MG63 (cell line): ENCODE results near the gene FRMD8. TPM values are rescaled to one million over a fixed set of nuclear protein-coding genes. Genes with fewer than 3 reads are reported as not detected.

Experiments used
- DNase-seq: peaks from one replicate; pipeline ENCODE4 v3.0.0-alpha.2; 2020
- H3K27me3 ChIP-seq: fragments of 250-450 bp; sonication (Bioruptor Pico); 2 replicates; pipeline ENCODE4 v1.5.1; 2020; ENCODE audit warnings: mild to moderate bottlenecking, moderate library complexity
- H3K36me3 ChIP-seq: fragments of 250-450 bp; sonication (Bioruptor Pico); 2 replicates; pipeline ENCODE4 v1.5.1; 2020; ENCODE audit warnings: mild to moderate bottlenecking, moderate library complexity
- H3K4me3 ChIP-seq: fragments of 250-450 bp; sonication (Bioruptor Pico); 2 replicates; pipeline ENCODE4 v1.5.1; 2020; ENCODE audit warnings: mild to moderate bottlenecking, moderate library complexity
- H3K9me3 ChIP-seq: fragments of 250-450 bp; sonication (Bioruptor Pico); 2 replicates; pipeline ENCODE4 v1.5.1; 2020; ENCODE audit warnings: mild to moderate bottlenecking, moderate library complexity
- total RNA-seq: library from RNA; depleted of rRNA; stranded (reverse); fragments of >200 nt; shearing (Covaris generic); gene quantifications from 2 replicates; pipeline ENCODE4 v1.2.3, GENCODE V29; 2014; ENCODE audit warnings: low replicate concordance

Gene FRMD8
- total RNA-seq, 1 experiment from 2014 or later: 44.1 TPM

DNA sequence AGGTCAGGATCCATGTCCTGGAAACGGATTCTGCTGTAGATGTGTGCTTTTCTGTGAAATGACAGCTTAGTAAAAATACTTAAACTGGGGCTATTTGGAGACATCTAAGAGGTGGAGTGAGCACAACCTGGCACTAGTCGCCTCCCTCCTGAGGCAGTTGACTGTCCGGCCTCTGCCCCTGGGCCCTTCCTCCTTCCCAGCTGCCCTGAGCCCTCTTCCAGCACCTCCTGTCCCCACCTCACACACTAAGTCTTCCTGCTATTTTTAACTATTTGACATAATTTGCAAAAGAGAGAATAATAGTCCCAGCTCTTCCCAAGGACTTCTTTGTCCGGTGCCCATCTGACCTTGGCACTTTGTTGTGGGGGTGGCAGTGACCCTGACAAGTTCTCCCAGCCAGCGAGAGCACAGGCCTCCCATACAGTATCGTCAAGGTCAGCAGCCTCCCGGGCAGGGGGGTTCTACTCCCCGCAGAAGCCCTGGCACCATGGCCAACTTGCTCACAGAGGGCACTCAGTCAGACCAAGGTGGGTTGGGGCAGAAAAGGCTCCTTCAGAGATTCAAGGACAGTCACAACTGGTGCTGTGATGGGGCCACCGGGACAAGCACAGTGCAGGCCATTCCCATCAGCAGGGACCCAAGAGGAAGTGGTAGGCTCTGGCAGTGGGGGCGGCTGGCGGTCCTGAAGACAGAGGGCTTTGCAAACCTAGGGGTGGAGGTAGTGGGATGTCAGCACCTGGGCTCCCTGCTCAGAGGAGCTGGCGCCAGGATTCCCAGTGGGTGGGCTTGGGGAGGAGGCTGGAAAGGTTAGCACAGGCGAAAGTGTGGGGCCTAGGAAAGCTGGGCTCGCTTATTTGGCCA is 30.6 kb downstream of the FRMD8 start:
- Histone ChIP-seq H3K9me3 (no peaks in the 10 kb centered on the region), H3K27me3 (no peaks in the 10 kb centered on the region), H3K36me3 (peaks cover 6% of the 10 kb centered on the region), H3K4me3 (peak overlapping the region; percentile 19; the same call in 1 of the 2 replicates)
- no peak for DNase-seq

DNA sequence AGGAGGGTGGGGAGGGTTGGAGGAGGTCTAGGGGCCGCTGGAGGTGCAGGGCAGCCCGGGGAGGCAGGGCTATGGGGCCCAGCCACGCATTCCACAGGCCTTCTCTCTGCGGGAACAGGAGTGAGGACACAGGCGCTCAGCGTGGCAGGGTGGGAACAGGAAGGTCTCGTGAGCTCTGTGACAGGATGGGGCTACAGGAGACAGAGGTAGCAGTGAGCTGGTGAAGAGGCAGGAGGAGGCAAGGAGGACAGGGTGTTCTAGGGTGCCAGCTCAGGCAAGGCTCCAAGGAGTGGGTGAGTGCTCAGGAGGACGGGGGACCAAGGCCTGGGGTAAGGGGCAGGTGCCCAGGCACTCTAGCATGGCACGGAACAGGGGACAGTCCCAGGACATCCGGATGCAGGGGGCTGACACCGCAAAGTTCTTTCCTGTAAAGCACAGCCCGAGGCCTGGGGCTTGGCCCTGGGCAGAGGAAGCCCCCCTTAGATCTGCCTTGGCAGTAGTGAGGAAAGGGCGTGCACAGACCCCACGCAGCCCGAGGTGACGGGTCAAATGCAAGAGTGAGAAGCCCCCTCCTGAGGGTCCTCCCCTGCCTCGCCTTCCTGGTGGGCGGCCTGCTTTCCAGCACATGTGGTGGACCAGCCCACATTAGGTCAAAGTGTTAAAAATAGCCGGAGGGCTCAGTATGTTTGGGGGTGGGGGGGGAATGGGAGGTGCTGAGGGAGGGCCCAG is 31.4 kb downstream of the FRMD8 start:
- H3K4me3 ChIP-seq: peak overlapping the region; percentile 41; the same call in 1 of the 2 replicates
- peaks cover under 1% of the 10 kb centered on the region; the same call in 1 of the 2 replicates for H3K9me3 ChIP-seq
- peak; percentile 58 for DNase-seq
- H3K27me3 ChIP-seq: no peaks in the 10 kb centered on the region
- peaks cover 6% of the 10 kb centered on the region for H3K36me3 ChIP-seq

DNA sequence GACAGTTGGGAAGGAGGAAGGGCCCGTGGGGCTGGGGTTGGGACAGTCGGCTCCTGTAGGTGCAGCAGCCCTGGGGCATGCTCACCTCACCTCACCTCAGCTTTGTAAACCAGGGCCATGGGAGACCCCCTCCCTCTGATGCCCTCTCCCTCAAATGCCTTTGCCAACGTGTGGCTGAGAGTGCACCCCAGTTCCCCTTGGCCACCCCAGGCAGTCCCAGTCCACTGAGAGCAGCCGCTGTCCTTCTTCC is 31.9 kb downstream of the FRMD8 start:
- Histone ChIP-seq H3K4me3 (peak overlapping the region; percentile 41), H3K36me3 (peaks cover 10% of the 10 kb centered on the region), H3K27me3 (no peaks in the 10 kb centered on the region), H3K9me3 (peaks cover 3% of the 10 kb centered on the region; the same call in 1 of the 2 replicates)
- DNase-seq: no peak

DNA sequence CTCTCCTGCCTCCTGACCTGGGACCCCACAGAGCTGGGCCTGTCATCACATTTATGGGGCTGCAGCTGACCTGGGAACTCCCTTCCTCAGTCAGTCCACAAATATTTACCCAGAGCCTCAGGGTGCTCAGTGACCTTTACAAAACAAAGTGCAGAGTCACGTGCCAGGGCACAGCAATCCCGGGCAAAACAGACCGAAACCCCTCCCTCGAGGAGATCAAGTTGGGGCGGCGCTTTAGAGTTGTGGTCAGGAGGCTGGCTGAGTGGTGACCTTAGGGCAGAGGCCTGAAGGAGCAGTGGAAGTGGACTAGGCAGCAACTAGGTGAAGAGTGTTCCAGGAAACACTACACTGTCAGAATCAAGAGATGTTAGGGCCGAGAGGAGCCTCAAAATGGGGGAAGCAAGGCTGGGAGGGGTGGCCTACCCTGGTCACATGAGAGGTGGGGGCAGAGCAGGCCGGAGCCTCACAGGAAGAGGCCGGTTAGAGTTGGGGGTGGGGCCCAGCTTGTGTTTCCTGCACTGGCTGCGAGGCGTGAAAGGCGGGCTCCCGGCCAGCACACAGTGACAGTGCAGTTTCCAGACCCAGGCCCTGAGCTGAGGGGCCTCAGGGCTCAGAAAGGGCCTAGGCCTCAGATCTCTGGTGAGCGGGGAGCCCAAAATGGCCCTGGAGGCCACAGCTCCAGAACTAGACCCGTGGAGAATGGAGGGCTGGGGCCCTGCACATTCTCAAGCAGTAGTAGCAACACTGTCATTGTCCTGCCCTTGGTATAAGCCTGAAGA is 32.4 kb downstream of the FRMD8 start:
- H3K4me3 ChIP-seq: peak overlapping the region; percentile 41
- peaks cover 11% of the 10 kb centered on the region for H3K36me3 ChIP-seq
- peaks cover 3% of the 10 kb centered on the region; the same call in 1 of the 2 replicates for H3K9me3 ChIP-seq
- H3K27me3 ChIP-seq: no peaks in the 10 kb centered on the region; the same call in 1 of the 2 replicates
- DNase-seq: peak; percentile 99

DNA sequence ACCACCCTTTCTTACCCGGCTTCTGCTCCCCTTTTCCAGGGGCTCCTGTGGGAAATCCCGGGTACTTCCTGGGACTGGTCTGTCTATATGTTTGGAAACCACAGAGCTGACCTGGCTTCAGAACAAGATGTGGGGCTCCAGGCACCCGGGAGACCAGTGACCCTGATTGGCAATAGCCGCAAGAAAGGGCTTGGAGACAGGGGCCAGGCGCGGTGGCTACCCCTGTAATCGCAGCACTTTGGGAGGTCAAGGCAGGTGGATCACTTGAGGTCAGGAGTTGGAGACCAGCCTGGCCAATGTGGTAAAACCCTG is 33.0 kb downstream of the FRMD8 start:
- Histone ChIP-seq H3K9me3 (peaks cover 3% of the 10 kb centered on the region; the same call in 1 of the 2 replicates), H3K4me3 (peak overlapping the region; percentile 41), H3K36me3 (peaks cover 17% of the 10 kb centered on the region), H3K27me3 (no peaks in the 10 kb centered on the region; the same call in 1 of the 2 replicates)
- no peak for DNase-seq

DNA sequence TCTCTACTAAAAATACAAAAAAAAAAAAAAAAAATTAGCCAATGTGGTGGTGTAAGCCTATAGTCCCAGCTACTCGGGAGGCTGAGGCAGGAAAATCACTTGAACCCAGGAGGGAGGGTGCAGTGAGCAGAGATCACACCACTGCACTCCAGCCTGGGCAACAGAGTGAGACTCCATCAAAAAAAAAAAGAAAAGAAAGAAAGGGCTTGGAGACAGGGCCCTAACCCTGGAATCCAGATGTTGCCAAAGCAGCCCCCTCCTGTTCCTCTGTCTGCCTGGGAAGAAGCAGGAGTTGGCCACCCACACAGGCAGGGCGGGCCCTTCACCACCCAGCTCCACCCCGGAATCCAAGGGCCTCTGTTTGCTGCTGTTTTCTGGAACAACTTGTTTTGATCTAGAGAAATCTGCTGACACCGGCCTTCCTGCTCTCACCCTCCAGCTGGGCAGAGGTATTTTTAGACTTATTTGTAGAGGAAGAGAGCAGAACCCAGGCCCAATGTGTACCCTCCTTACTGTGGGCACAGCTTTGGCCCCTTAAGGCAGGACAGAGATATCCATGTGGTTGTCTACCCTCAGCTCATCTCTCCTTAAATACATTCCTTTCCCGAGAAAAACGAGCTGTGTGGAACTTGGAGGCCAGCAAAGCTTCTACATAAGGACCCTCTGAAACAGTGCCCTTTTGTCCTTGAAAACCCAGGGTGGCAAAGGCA is 33.5 kb downstream of the FRMD8 start:
- H3K4me3 ChIP-seq: peak overlapping the region; percentile 41
- peaks cover 22% of the 10 kb centered on the region for H3K36me3 ChIP-seq
- H3K9me3 ChIP-seq: peaks cover 5% of the 10 kb centered on the region; the same call in 1 of the 2 replicates
- DNase-seq: peak; percentile 96
- no peaks in the 10 kb centered on the region; the same call in 1 of the 2 replicates for H3K27me3 ChIP-seq

DNA sequence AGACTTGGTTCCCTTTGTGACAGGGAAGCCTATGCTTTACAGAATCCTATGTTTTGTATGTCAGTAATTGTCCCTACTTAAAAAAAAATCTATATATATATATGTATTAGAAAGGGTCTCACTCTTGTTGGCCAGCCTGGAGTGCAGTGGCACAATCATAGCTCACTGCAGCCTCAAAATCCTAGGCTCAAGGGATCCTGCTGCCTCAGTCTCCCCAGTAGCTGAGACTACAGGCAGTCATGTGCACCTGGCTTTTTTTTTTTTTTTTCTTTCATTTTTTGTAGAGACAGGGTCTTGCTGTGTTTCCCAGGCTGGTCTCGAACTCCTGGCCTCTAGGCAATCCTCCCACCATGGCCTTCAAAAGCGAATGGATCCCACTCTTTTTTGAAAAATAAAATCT is 34.1 kb downstream of the FRMD8 start:
- H3K4me3 ChIP-seq: peak overlapping the region; percentile 9; the same call in 1 of the 2 replicates

DNA sequence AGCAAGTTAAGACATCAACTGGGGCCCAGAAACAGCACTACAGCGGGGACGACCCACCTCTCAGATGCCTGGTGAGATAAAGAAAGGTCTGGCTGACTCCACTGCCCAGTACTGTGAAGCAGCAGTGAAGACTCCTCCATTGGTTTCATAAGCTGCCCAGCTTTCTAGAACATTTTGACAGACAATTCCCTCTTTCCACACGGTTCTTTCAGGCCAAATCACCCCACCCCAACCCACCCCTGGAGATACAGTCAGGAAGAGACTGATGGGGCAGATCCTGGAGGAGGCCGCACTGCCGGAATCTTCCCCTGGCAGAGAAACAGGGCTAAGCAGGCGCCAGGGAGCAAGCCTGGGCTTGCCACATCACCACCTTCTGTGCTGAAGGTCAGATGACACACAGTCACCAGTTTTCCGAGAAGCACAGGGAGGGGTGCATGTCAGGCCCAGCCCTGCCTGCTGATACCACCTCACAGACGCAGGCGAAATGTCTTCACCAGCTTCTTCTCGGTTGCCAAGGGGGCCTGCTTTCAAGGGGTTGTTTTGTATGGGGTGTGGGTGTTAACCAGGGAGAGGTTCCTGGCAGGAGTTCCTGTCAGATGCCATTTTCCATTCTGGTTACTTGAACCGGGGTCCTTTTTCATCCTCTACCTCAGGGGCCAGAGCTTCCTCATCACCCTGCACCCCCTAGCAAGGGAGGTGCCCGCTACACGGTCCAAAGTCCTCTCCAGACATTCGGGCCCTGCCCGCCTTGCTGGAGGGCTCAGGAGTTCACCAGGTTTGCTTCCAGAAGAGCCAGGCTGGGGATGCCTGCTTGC is 34.7 kb downstream of the FRMD8 start:
- H3K36me3 ChIP-seq: peaks cover 34% of the 10 kb centered on the region
- peak overlapping the region; percentile 80 for H3K4me3 ChIP-seq
- DNase-seq: peak; percentile 99
- no peaks in the 10 kb centered on the region; the same call in 1 of the 2 replicates for H3K27me3 ChIP-seq
- H3K9me3 ChIP-seq: peaks cover 5% of the 10 kb centered on the region; the same call in 1 of the 2 replicates

More for the DNA sequence above, 34.1 kb downstream of the FRMD8 start:
- Histone ChIP-seq H3K9me3 (peaks cover 5% of the 10 kb centered on the region; the same call in 1 of the 2 replicates), H3K36me3 (peaks cover 28% of the 10 kb centered on the region), H3K27me3 (no peaks in the 10 kb centered on the region; the same call in 1 of the 2 replicates)
- no peak for DNase-seq

DNA sequence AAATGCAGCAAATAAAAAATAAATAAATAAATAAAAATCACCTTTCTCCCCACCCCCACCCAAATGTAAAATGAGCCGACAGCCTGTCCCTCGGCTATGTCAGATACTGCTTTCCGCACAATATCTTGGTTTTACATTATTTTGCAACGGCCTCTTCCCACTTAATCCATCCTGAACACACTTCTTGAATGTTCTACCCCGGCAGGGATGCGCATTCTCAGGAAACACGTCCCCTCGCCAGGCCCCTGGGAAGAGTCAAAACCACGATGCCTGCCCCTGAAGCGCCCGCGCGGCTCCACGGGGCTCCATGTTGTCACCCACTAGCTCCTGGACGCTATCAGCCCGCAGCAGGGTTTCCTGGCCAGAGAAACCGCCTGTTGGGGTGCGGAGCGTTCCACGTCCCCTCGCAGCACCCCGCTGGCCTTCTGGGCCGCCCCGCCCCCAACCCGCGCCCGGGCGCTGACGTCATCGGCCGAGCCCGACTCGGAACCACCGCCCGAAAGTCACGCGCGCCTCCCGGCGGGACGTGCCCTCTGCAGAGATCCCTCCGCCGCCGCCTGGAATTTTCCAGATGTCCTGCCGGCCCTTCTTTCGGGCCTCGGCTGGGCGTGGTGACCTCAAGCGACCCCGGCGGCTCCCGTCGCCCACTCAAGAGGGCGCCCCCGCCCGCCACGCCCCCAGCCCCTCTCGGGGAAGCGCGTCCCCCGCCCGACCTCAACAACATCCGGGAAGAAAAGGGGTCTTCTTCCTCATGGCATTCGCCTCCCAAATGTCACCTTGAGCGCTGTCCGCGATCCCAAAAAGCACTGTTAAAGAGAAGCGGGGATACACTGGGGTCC is 35.6 kb downstream of the FRMD8 start:
- Histone ChIP-seq H3K36me3 (peaks cover 43% of the 10 kb centered on the region), H3K4me3 (peak overlapping the region; percentile 80), H3K9me3 (peaks cover 5% of the 10 kb centered on the region; the same call in 1 of the 2 replicates), H3K27me3 (no peaks in the 10 kb centered on the region; the same call in 1 of the 2 replicates)
- DNase-seq: peak; percentile 99

DNA sequence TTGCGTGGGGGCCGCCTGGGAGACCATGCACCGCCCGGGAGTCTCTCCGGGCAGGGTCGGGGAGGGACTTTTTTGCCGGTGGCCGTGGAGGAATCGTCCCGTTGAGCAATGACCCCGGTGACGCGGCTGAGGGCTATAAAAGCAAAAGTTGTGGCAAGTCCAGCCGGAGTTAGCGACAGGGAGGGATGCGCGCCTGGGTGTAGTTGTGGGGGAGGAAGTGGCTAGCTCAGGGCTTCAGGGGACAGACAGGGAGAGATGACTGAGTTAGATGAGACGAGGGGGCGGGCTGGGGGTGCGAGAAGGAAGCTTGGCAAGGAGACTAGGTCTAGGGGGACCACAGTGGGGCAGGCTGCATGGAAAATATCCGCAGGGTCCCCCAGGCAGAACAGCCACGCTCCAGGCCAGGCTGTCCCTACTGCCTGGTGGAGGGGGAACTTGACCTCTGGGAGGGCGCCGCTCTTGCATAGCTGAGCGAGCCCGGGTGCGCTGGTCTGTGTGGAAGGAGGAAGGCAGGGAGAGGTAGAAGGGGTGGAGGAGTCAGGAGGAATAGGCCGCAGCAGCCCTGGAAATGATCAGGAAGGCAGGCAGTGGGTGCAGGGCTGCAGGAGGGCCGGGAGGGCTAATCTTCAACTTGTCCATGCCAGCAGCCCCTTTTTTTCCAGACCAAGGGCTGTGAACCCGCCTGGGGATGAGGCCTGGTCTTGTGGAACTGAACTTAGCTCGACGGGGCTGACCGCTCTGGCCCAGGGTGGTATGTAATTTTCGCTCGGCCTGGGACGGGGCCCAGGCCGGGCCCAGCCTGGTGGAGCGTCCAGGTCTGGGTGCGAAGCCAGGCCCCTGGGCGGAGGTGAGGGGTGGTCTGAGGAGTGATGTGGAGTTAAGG is 36.4 kb downstream of the FRMD8 start, which contains the start of gene NEAT1:
NEAT1 (plus strand) TSS at position 166 of the 883 bp plus-strand sequence.
- H3K4me3 ChIP-seq: peak within 1 kb of the TSS; percentile 80
- peaks cover 5% of the 10 kb centered on the region; the same call in 1 of the 2 replicates for H3K9me3 ChIP-seq
- H3K27me3 ChIP-seq: no peaks in the 10 kb centered on the region; the same call in 1 of the 2 replicates
- peaks cover 51% of the 10 kb centered on the region for H3K36me3 ChIP-seq
- DNase-seq: peak; percentile 97

DNA sequence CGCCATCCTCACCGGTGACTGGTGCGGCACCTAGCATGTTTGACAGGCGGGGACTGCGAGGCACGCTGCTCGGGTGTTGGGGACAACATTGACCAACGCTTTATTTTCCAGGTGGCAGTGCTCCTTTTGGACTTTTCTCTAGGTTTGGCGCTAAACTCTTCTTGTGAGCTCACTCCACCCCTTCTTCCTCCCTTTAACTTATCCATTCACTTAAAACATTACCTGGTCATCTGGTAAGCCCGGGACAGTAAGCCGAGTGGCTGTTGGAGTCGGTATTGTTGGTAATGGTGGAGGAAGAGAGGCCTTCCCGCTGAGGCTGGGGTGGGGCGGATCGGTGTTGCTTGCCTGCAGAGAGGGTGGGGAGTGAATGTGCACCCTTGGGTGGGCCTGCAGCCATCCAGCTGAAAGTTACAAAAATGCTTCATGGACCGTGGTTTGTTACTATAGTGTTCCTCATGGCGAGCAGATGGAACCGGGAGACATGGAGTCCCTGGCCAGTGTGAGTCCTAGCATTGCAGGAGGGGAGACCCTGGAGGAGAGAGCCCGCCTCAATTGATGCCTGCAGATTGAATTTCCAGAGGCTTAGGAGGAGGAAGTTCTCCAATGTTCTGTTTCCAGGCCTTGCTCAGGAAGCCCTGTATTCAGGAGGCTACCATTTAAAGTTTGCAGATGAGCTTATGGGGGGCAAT is 37.2 kb downstream of the FRMD8 start:
- H3K9me3 ChIP-seq: peaks cover 5% of the 10 kb centered on the region; the same call in 1 of the 2 replicates
- no peaks in the 10 kb centered on the region; the same call in 1 of the 2 replicates for H3K27me3 ChIP-seq
- peak overlapping the region; percentile 80 for H3K4me3 ChIP-seq
- no peak for DNase-seq
- peaks cover 58% of the 10 kb centered on the region for H3K36me3 ChIP-seq

DNA sequence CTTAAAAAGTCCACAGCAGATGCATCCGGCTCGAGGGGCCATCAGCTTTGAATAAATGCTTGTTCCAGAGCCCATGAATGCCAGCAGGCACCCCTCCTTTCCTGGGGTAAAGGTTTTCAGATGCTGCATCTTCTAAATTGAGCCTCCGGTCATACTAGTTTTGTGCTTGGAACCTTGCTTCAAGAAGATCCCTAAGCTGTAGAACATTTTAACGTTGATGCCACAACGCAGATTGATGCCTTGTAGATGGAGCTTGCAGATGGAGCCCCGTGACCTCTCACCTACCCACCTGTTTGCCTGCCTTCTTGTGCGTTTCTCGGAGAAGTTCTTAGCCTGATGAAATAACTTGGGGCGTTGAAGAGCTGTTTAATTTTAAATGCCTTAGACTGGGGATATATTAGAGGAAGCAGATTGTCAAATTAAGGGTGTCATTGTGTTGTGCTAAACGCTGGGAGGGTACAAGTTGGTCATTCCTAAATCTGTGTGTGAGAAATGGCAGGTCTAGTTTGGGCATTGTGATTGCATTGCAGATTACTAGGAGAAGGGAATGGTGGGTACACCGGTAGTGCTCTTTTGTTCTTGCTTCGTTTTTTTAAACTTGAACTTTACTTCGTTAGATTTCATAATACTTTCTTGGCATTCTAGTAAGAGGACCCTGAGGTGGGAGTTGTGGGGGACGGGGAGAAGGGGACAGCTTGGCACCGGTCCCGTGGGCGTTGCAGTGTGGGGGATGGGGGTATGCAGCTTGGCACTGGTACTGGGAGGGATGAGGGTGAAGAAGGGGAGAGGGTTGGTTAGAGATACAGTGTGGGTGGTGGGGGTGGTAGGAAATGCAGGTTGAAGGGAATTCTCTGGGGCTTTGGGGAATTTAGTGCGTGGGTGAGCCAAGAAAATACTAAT is 38.0 kb downstream of the FRMD8 start:
- H3K4me3 ChIP-seq: peak overlapping the region; percentile 80
- peaks cover 5% of the 10 kb centered on the region; the same call in 1 of the 2 replicates for H3K9me3 ChIP-seq
- DNase-seq: peak; percentile 56
- peaks cover 58% of the 10 kb centered on the region for H3K36me3 ChIP-seq
- H3K27me3 ChIP-seq: no peaks in the 10 kb centered on the region; the same call in 1 of the 2 replicates
